Right lobe of liver (tissue), 6 donors: ENCODE data around the gene CEP44. TPM values are rescaled to one million over a fixed set of nuclear protein-coding genes. Genes with fewer than 3 reads are reported as not detected.

Experiments used
- ATAC-seq, 4 donors: fragments of 200-7000 bp; cut with Tn5 transposase; one replicate each; pipeline ENCODE4 v1.9.1; 2020; ENCODE audit warnings: mild to moderate bottlenecking in 4 of 4, moderate library complexity in 4 of 4
- DNase-seq, 3 donors: peaks; one replicate each; pipeline ENCODE4 v3.0.0-alpha.2; 2020
- H3K27ac ChIP-seq, 3 donors: fragments of 200-600 bp; one replicate each; pipeline ENCODE4 v1.8.0; 2022
- H3K27me3 ChIP-seq, 2 donors: fragments of 200-600 bp; one replicate each; pipeline ENCODE4 v1.8.0; 2022
- H3K36me3 ChIP-seq, 4 donors: fragments of 200-600 bp; sonication (generic) in 1 of 4; one replicate each; pipeline versions ENCODE4 v1.5.1 to v1.8.0; 2017 to 2022; ENCODE audit warnings: control low read depth in 1 of 4
- H3K4me1 ChIP-seq, 4 donors: fragments of 200-600 bp; sonication (generic) in 1 of 4; one replicate each; pipeline versions ENCODE4 v1.5.1 to v1.8.0; 2017 to 2022; ENCODE audit warnings: control low read depth in 1 of 4
- H3K4me3 ChIP-seq, 3 donors: fragments of 200-600 bp; one replicate each; pipeline ENCODE4 v1.8.0; 2022
- H3K9me3 ChIP-seq, 4 donors: fragments of 200-600 bp; sonication (generic) in 1 of 4; one replicate each; pipeline versions ENCODE4 v1.5.1 to v1.8.0; 2017 to 2022; ENCODE audit warnings: control low read depth in 1 of 4
- CTCF ChIP-seq, 4 donors: fragments of 200-600 bp in 3 of 4; fragments of 450-650 bp in 1 of 4; IDR thresholded peaks; one replicate each; pipeline versions ENCODE4 v1.5.1 to v1.8.0; 2016 to 2022; ENCODE audit warnings: antibody characterized with exemption in 4 of 4, mild to moderate bottlenecking in 2 of 4
- POLR2A ChIP-seq: fragments of 450-650 bp; IDR thresholded peaks from one replicate; pipeline ENCODE4 v1.6.1; 2017; ENCODE audit warnings: antibody characterized with exemption, mild to moderate bottlenecking
- WGBS: methylation state at CpG from one replicate; pipeline ENCODE4 v1.1.6; 2018; ENCODE audit warnings: low coverage, low lambda C conversion rate; ENCODE audit not compliant: insufficient coverage; ENCODE audit errors: missing lambda C conversion rate; 5-methylcytosine and 5-hydroxymethylcytosine counted together
- intact Hi-C, 2 donors: fragments of 100-400 bp; cut with DNase I; formaldehyde crosslinking; loops; one replicate each; pipeline versions ENCODE4 v1.11.2 to v1.14.1; 2022
- total RNA-seq, 6 experiments: library from RNA; depleted of rRNA in 2 of 6; stranded (reverse); fragments of >200 nt in 2 of 6; fragmentation: NEBNext Ultra II Directional in 3 of 6; extraction: Animal tissue kit (Norgen Biotek cat#: 25700) in 3 of 6; gene quantifications; one replicate each; pipeline versions ENCODE4 v1.1.0 to v1.2.4, GENCODE V29; 2016 to 2023
- donor health status: DM: no; HTN: yes; CAD: no.
- donor health status: DM: no; HTN: no; CAD: no.
- donor health status: DM: no; HTN: no; CAD: no.
- donor health status: DM: no; HTN: yes; CAD: no.
- donor health status: DM: no; HTN: yes; CAD: no.

CEP44 gene
- total RNA-seq, 6 experiments from 2014 or later: 3.8 to 9.9 (median 7.2) TPM

DNA sequence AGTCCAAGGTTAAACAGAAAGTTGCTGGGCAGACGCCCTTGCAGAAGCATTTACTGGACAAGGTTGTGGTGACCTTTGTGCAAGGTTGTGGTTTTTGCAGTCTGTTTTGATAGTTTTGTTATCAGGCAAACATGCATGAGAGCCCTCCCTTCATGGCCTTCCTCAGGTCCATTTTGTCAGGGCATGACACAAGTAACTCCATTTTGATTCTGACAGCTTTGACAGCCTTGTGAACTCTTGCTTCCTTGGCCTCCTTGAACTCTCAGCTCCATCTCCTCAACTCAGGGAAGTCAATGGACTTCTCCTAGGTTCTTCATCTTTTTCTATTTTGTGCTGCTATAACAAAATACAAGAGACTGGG is 97.7 kb downstream of the CEP44 start:
- Histone ChIP-seq H3K4me3 (no peak overlapping the region), H3K9me3 (no peaks in the 10 kb centered on the region), H3K4me1 (no peaks in the 10 kb centered on the region), H3K36me3 (no peaks in the 10 kb centered on the region), H3K27me3 (no peaks in the 10 kb centered on the region), H3K27ac (no peak overlapping the region)
- intact Hi-C loops: no loop called here
- no peak for TF ChIP-seq POLR2A
- no peak for TF ChIP-seq CTCF (IDR thresholded peaks at IDR 0.05)
- no peak for ATAC-seq
- WGBS: 0% methylated on average over 1 of the region's 1 CpG
- no peak for DNase-seq

Other genes starting within 250 kb of the CEP44 start
- gene FBXO8, start 244 bp upstream of the CEP44 start, total RNA-seq: 10 to 100 TPM; 22.9 to 73.3 (median 29.3) TPM
- 100 to 1,000 TPM in 1 of 6 experiments, 10 to 100 TPM in 5; 71.7 to 124 (median 91.0) TPM for gene HPGD, start 238.6 kb downstream of the CEP44 start, total RNA-seq